ENCODE measurements around the gene CDH12. TPM values are rescaled to one million over a fixed set of nuclear protein-coding genes. Genes with fewer than 3 reads are reported as not detected.

CDH12 gene
- total RNA-seq, 4 donors from 2014 or later: not detected

DNA sequence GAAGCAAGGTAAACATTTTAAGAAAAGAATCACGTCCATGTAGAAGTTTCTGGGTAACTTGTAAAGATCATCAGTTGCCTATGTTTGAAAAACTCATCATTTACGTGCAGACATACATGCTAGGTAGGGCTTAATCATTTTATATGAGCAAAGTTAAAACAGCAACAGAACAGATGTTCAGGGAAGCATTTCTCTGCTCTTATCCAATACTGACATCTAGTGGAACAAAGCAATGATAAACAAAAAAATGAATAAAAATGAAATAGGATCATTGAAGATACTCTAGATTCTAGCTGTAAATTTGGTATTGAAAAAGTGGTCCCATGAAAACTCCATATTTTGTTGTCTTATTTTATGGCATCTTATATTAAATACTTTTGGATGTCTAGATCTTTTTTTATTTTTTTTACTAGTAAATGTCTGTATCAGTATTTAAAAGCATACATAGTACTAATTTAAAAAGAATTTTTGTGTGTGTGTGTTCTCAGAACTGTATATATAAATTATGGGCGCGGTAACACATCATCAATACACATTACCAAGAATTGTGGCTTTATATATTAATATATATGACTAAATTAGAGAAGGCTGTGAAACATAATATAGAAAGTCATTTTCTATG, 1050.2 kb downstream of the CDH12 start:
- TF ChIP-seq POLR2A (IDR thresholded peaks at IDR 0.05): no peak
- TF ChIP-seq, protein P1, sequence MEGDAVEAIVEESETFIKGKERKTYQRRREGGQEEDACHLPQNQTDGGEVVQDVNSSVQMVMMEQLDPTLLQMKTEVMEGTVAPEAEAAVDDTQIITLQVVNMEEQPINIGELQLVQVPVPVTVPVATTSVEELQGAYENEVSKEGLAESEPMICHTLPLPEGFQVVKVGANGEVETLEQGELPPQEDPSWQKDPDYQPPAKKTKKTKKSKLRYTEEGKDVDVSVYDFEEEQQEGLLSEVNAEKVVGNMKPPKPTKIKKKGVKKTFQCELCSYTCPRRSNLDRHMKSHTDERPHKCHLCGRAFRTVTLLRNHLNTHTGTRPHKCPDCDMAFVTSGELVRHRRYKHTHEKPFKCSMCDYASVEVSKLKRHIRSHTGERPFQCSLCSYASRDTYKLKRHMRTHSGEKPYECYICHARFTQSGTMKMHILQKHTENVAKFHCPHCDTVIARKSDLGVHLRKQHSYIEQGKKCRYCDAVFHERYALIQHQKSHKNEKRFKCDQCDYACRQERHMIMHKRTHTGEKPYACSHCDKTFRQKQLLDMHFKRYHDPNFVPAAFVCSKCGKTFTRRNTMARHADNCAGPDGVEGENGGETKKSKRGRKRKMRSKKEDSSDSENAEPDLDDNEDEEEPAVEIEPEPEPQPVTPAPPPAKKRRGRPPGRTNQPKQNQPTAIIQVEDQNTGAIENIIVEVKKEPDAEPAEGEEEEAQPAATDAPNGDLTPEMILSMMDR (IDR thresholded peaks at IDR 0.05 in 4 of 5, conservative IDR thresholded peaks at IDR 0.05 in 1 of 5): peak in 2 of 5 experiments; percentile 18 to 36
- no peaks in the 10 kb centered on the region for H3K36me3 ChIP-seq
- H3K9me3 ChIP-seq: no peaks in the 10 kb centered on the region
- DNase-seq: no peak
- no peak overlapping the region for H3K4me3 ChIP-seq
- no peak for ATAC-seq
- H3K27ac ChIP-seq: no peak overlapping the region
- intact Hi-C loops (cut with DNase I; ENCODE audit: low total_unique reads): no loop called here
- H3K4me1 ChIP-seq: no peaks in the 10 kb centered on the region
- in situ Hi-C loops (cut with MboI; ENCODE audit: low sequenced_read_pairs in 4 of 4): no loop called here
- H3K27me3 ChIP-seq: no peaks in the 10 kb centered on the region

DNA sequence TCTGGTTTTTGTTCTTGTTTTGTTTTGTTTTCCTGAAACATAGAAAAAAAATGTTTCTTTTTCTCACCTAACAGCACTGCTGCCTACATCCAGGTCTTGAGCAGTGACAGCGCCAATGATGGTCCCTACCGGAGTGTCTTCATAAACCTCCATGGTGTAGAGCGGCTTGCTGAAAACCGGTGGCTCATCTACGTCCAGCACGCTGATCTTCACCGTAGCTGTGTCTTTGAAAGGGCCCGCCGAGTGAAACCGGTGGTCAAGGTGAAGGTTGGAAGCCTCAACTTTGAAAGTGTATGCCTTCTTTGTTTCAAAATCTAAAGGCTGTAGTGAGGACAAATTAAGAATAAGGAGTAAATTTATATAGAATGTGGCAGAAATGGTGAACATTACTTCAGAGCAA, 1051.0 kb downstream of the CDH12 start:
- Histone ChIP-seq H3K4me3 (no peak overlapping the region), H3K27me3 (no peaks in the 10 kb centered on the region), H3K36me3 (no peaks in the 10 kb centered on the region), H3K27ac (no peak overlapping the region), H3K9me3 (no peaks in the 10 kb centered on the region), H3K4me1 (no peaks in the 10 kb centered on the region)
- TF ChIP-seq, protein P1 (IDR thresholded peaks at IDR 0.05 in 4 of 5, conservative IDR thresholded peaks at IDR 0.05 in 1 of 5): no peak
- no peak for TF ChIP-seq POLR2A (IDR thresholded peaks at IDR 0.05)
- intact Hi-C loops (cut with DNase I; ENCODE audit: low total_unique reads) (no loop called here), in situ Hi-C loops (cut with MboI; ENCODE audit: low sequenced_read_pairs in 4 of 4) (no loop called here)
- DNase-seq: no peak
- no peak for ATAC-seq

DNA sequence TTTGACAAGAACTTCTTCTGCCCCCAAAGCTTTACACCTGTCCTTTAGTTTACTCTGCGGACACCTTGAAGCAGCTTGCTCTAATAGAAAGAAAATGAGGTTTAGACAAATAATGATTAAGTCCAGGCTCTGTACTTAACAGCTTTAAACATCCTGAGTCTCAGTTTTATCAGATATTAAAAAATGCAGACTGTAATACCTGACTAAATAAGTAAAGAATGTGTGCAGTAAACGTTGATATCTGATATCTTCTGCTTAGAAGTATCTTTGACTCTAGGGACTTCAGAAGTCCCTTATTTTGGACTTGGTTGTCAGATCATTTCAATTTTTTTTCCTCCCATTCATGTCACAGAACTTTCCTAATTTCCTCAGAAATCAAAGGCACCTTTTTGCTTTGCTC, 1060.4 kb downstream of the CDH12 start:
- no peaks in the 10 kb centered on the region for H3K9me3 ChIP-seq
- DNase-seq (no peak), ATAC-seq (no peak)
- no peaks in the 10 kb centered on the region for H3K36me3 ChIP-seq
- H3K27ac ChIP-seq: no peak overlapping the region
- H3K4me3 ChIP-seq: no peak overlapping the region
- no peak for TF ChIP-seq POLR2A (IDR thresholded peaks at IDR 0.05)
- TF ChIP-seq, protein P1 (IDR thresholded peaks at IDR 0.05 in 4 of 5, conservative IDR thresholded peaks at IDR 0.05 in 1 of 5): no peak
- in situ Hi-C loops (cut with MboI; ENCODE audit: low sequenced_read_pairs in 4 of 4): no loop called here
- no peaks in the 10 kb centered on the region for H3K27me3 ChIP-seq
- no peaks in the 10 kb centered on the region for H3K4me1 ChIP-seq
- intact Hi-C loops (cut with DNase I; ENCODE audit: low total_unique reads): no loop called here

DNA sequence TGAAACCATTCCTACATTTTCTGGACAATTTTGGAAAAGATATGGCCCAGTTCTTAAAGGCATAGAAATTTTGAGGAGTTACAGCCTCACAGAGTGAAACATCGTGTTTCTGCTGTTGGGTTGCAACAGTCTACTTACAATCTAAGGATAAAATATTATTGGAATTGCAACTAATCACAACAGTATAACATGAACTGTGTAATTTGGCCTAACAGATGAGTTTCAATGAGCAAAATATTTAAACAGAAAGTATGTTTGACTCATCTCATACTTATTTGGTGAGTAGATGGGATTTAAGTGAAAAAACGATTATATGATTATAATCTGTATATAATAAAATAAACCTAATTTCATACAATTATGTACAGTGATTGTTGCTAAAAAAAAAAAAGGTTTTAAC, 1061.8 kb downstream of the CDH12 start:
- Histone ChIP-seq H3K4me3 (no peak overlapping the region), H3K36me3 (no peaks in the 10 kb centered on the region), H3K27me3 (no peaks in the 10 kb centered on the region), H3K9me3 (no peaks in the 10 kb centered on the region), H3K27ac (no peak overlapping the region), H3K4me1 (no peaks in the 10 kb centered on the region)
- DNase-seq: no peak
- TF ChIP-seq, protein P1 (IDR thresholded peaks at IDR 0.05 in 4 of 5, conservative IDR thresholded peaks at IDR 0.05 in 1 of 5): no peak
- no peak for TF ChIP-seq POLR2A (IDR thresholded peaks at IDR 0.05)
- in situ Hi-C loops (cut with MboI; ENCODE audit: low sequenced_read_pairs in 4 of 4) (no loop called here), intact Hi-C loops (cut with DNase I; ENCODE audit: low total_unique reads) (no loop called here)
- no peak for ATAC-seq

DNA sequence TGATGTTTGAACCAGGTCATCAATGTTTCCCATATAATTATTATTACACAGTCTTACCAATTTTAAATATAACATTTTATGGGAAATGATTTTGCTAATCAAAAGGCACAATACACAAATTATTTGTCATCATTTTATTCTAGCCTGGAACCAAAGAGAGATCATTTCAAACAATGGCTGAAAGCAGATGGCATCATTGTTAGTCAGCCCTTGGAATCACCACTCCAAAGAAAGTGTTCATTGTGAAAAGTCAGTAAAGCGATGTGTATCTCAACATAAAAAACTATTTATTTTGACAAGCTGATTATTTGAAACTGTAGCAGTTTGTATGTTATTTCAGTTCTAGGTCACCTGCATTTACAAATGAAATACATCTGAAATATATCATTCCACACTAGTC, 1068.7 kb downstream of the CDH12 start:
- H3K27me3 ChIP-seq: no peaks in the 10 kb centered on the region
- H3K9me3 ChIP-seq: no peaks in the 10 kb centered on the region
- H3K27ac ChIP-seq: no peak overlapping the region
- intact Hi-C loops (cut with DNase I; ENCODE audit: low total_unique reads): no loop called here
- no peak overlapping the region for H3K4me3 ChIP-seq
- H3K36me3 ChIP-seq: no peaks in the 10 kb centered on the region
- TF ChIP-seq, protein P1 (IDR thresholded peaks at IDR 0.05 in 4 of 5, conservative IDR thresholded peaks at IDR 0.05 in 1 of 5): no peak
- no peak for TF ChIP-seq POLR2A (IDR thresholded peaks at IDR 0.05)
- DNase-seq (no peak), ATAC-seq (no peak)
- in situ Hi-C loops (cut with MboI; ENCODE audit: low sequenced_read_pairs in 4 of 4): no loop called here
- no peaks in the 10 kb centered on the region for H3K4me1 ChIP-seq

All from gastrocnemius medialis (tissue), 4 donors.